Thyroid gland (tissue), 4 donors: ENCODE measurements around the gene PHKG2.

ENCODE experiments used
- CTCF ChIP-seq, 6 experiments: fragments of 200-600 bp in 3 of 6; fragments of 450-650 bp in 3 of 6; sonication (generic) in 3 of 6; IDR thresholded peaks; one replicate each; pipeline ENCODE4 v1.5.1; 2016 to 2019; ENCODE audit warnings: antibody characterized with exemption in 6 of 6, mild to moderate bottlenecking in 2 of 6, inconsistent platforms in 1 of 6, moderate library complexity in 1 of 6
- POLR2A ChIP-seq, 2 donors: fragments of 450-650 bp; IDR thresholded peaks; one replicate each; pipeline ENCODE4 v1.6.1; 2017; ENCODE audit warnings: antibody characterized with exemption in 2 of 2, mild to moderate bottlenecking in 2 of 2, moderate library complexity in 1 of 2

- TF ChIP-seq POLR2A (IDR thresholded peaks at IDR 0.05) (no peak), CTCF (IDR thresholded peaks at IDR 0.05) (no peak)
These were observed 48.6 kb upstream of the PHKG2 start for GRCh38 chr16:30699615-30700099.
